GM12878 (cell line): Measurements from ENCODE around the gene B4GALT7.

Experiments
- ATF7 ChIP-seq: fragments of 450-650 bp; IDR thresholded peaks from 2 replicates; pipeline ENCODE4 v1.6.1; 2016; ENCODE audit warnings: low read depth, mild to moderate bottlenecking
- BCL11A ChIP-seq: IDR thresholded peaks from 2 replicates; pipeline ENCODE4 v1.6.1; 2011; ENCODE audit warnings: low read depth, low read length
- BHLHE40 ChIP-seq, 2 experiments: fragments of 450-650 bp in 1 of 2; IDR thresholded peaks; 2 replicates each; pipeline ENCODE4 v1.6.1; 2011 to 2017; ENCODE audit warnings: low read depth in 2 of 2, borderline replicate concordance in 1 of 2, improper control_type of control experiment in 1 of 2, low read length in 1 of 2, mild to moderate bottlenecking in 1 of 2
- E2F8 ChIP-seq: fragments of 450-650 bp; IDR thresholded peaks from 2 replicates; pipeline ENCODE4 v1.6.1; 2018; ENCODE audit warnings: mild to moderate bottlenecking, low read depth, moderate library complexity; ENCODE audit not compliant: partially characterized antibody
- EZH2 ChIP-seq: IDR thresholded peaks from 2 replicates; pipeline ENCODE4 v1.6.1; 2012; ENCODE audit warnings: low read depth, mild to moderate bottlenecking, control low read depth, inconsistent platforms, low read length, borderline replicate concordance; ENCODE audit not compliant: control insufficient read depth
- FOXK2 ChIP-seq: fragments of 450-650 bp; IDR thresholded peaks from 2 replicates; pipeline ENCODE4 v1.6.1; 2017; ENCODE audit warnings: mild to moderate bottlenecking, moderate library complexity
- MTA3 ChIP-seq: IDR thresholded peaks from 2 replicates; pipeline ENCODE4 v1.6.1; 2012; ENCODE audit warnings: low read length, inconsistent platforms, borderline replicate concordance
- SP1 ChIP-seq: IDR thresholded peaks from one replicate; pipeline ENCODE4 v1.6.1; 2011; ENCODE audit warnings: low read depth, low read length
- SRF ChIP-seq, 2 experiments: IDR thresholded peaks; 2 replicates each; pipeline ENCODE4 v1.6.1; 2011; ENCODE audit warnings: low read depth in 2 of 2, low read length in 2 of 2, mild to moderate bottlenecking in 1 of 2, moderate library complexity in 1 of 2
- YBX1 ChIP-seq: fragments of 450-650 bp; IDR thresholded peaks from 2 replicates; pipeline ENCODE4 v1.6.1; 2016; ENCODE audit warnings: antibody characterized with exemption
- TF ChIP-seq, protein P1 (sequence below), 3 experiments: IDR thresholded peaks in 2 of 3; conservative IDR thresholded peaks in 1 of 3; 2 replicates each; pipeline ENCODE4 v1.5.1; 2011; ENCODE audit warnings: low read depth in 3 of 3, low read length in 3 of 3, mild to moderate bottlenecking in 3 of 3, control low read depth in 2 of 3, moderate library complexity in 2 of 3, inconsistent platforms in 1 of 3, mixed read lengths in 1 of 3; ENCODE audit not compliant: control insufficient read depth in 2 of 3, insufficient read depth in 1 of 3; ENCODE audit errors: extremely low read depth in 1 of 3

DNA sequence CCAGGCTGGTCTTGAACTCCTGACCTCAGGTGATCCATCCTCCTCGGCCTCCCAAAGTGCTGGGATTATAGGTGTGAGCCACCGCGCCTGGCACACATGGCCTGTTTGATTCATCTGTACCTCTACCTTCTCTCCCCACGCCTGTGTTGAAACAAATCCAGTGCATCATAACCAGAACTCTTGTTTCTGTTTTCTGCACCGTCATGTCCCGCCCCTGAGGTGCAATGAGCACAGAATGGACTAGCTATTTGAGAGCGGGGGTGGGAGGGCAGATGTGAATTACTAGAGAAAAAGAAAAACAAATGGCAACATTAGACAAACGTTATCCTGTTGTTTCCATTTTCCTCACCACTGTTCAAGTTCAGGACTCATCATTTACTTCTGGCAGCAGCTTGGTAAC is 34.9 kb upstream of the B4GALT7 start:
- TF ChIP-seq BHLHE40 (IDR thresholded peaks at IDR 0.05; ENCODE audit: borderline replicate concordance in 1 of 2, low read depth in 2 of 2, low read length in 1 of 2): no peak
- TF ChIP-seq, protein P1, sequence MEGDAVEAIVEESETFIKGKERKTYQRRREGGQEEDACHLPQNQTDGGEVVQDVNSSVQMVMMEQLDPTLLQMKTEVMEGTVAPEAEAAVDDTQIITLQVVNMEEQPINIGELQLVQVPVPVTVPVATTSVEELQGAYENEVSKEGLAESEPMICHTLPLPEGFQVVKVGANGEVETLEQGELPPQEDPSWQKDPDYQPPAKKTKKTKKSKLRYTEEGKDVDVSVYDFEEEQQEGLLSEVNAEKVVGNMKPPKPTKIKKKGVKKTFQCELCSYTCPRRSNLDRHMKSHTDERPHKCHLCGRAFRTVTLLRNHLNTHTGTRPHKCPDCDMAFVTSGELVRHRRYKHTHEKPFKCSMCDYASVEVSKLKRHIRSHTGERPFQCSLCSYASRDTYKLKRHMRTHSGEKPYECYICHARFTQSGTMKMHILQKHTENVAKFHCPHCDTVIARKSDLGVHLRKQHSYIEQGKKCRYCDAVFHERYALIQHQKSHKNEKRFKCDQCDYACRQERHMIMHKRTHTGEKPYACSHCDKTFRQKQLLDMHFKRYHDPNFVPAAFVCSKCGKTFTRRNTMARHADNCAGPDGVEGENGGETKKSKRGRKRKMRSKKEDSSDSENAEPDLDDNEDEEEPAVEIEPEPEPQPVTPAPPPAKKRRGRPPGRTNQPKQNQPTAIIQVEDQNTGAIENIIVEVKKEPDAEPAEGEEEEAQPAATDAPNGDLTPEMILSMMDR (IDR thresholded peaks at IDR 0.05 in 2 of 3, conservative IDR thresholded peaks at IDR 0.05 in 1 of 3; ENCODE audit: control insufficient read depth in 2 of 3, extremely low read depth in 1 of 3, insufficient read depth in 1 of 3, low read depth in 3 of 3, low read length in 3 of 3): no peak
- no peak for TF ChIP-seq E2F8
- no peak for TF ChIP-seq FOXK2
- TF ChIP-seq MTA3: no peak
- TF ChIP-seq SRF (IDR thresholded peaks at IDR 0.05; ENCODE audit: low read depth in 2 of 2, low read length in 2 of 2): no peak
- no peak for TF ChIP-seq BCL11A
- TF ChIP-seq YBX1: no peak
- no peak for TF ChIP-seq EZH2
- no peak for TF ChIP-seq ATF7
- no peak for TF ChIP-seq SP1
